ENCODE data around the gene COL2A1. TPM values are rescaled to one million over a fixed set of nuclear protein-coding genes. Genes with fewer than 3 reads are reported as not detected.

The COL2A1 gene
- total RNA-seq, 1 experiment from 2014 or later = 10.8 TPM

GRCh38 chr12:48033451-48033850 is 29.2 kb upstream of the COL2A1 start:
- no peak overlapping the region for H4K91ac ChIP-seq (ENCODE audit: insufficient read length, low read depth, low read length)
- no peak for TF ChIP-seq CTCF (conservative IDR thresholded peaks at IDR 0.05)
- DNase-seq = no peak
- WGBS (ENCODE audit: extremely low coverage, insufficient read length, low lambda C conversion rate) = no CpG with 5 or more reads among the region's 1 CpG
- H2BK5ac ChIP-seq (ENCODE audit: insufficient read length, low read length) = no peak overlapping the region
- no peak overlapping the region for H2AK5ac ChIP-seq (ENCODE audit: insufficient read length, low read length)
- H2BK20ac ChIP-seq (ENCODE audit: low read depth, low read length, poor library complexity, severe bottlenecking) = no peak overlapping the region
- no peaks in the 10 kb centered on the region for H3K79me2 ChIP-seq (ENCODE audit: insufficient read depth, low read length)
- no peak overlapping the region for H3K56ac ChIP-seq (ENCODE audit: insufficient read length, low read depth, low read length)
- no peak overlapping the region for H2BK12ac ChIP-seq (ENCODE audit: insufficient read length, low read depth, low read length)
- no peak overlapping the region for H2AFZ ChIP-seq (ENCODE audit: low read length)
- no peaks in the 10 kb centered on the region for H3K9me3 ChIP-seq (ENCODE audit: control insufficient read depth, low read depth, low read length)
- no peak overlapping the region for H3K4me2 ChIP-seq (ENCODE audit: insufficient read depth, insufficient read length, low read length)
- H4K20me1 ChIP-seq (ENCODE audit: control insufficient read depth, insufficient read depth, insufficient read length) = peaks cover 2% of the 10 kb centered on the region
- no peak overlapping the region for H3K14ac ChIP-seq (ENCODE audit: insufficient read depth, low read length)
- H3K4me1 ChIP-seq (ENCODE audit: insufficient read depth, low read length) = peaks cover 12% of the 10 kb centered on the region; the same call in 1 of the 2 replicates
- peaks cover 99% of the 10 kb centered on the region for H3K27me3 Mint-ChIP-seq (ENCODE audit: low read depth)
- peaks cover 39% of the 10 kb centered on the region for H3K27me3 ChIP-seq (ENCODE audit: insufficient read depth, low read length)
- no peak overlapping the region for H3K23ac ChIP-seq (ENCODE audit: insufficient read length, low read depth, low read length)
- H4K5ac ChIP-seq (ENCODE audit: insufficient read length, low read depth, low read length) = no peak overlapping the region
- H3K79me1 ChIP-seq (ENCODE audit: insufficient read depth, low read depth, low read length, poor library complexity, severe bottlenecking) = no peaks in the 10 kb centered on the region
- H2BK15ac ChIP-seq (ENCODE audit: low read depth, low read length) = no peak overlapping the region
- peaks cover 0 to 4% (median 0%) of the 10 kb centered on the region in 3 experiments; a peak in 3 of 7 replicates for H3K36me3 Mint-ChIP-seq (ENCODE audit: insufficient read depth in 1 of 3, low read depth in 3 of 3)
- H3K9me3 Mint-ChIP-seq = no peaks in the 10 kb centered on the region
- H3K4ac ChIP-seq (ENCODE audit: low read depth, low read length) = no peak overlapping the region
- no peak overlapping the region for H3K27ac ChIP-seq (ENCODE audit: insufficient read length, low read depth, low read length)
- no peak overlapping the region for H2BK120ac ChIP-seq (ENCODE audit: low read depth, low read length, poor library complexity, severe bottlenecking)
- no peak overlapping the region for H3T11ph ChIP-seq (ENCODE audit: low read length)
- H4K8ac ChIP-seq (replicated peaks; ENCODE audit: insufficient read length, low read depth, low read length) = no peak overlapping the region
- H3K4me3 Mint-ChIP-seq = no peak overlapping the region
- no peak overlapping the region for H3K27ac Mint-ChIP-seq
- no peak overlapping the region for H3K9ac ChIP-seq (ENCODE audit: extremely low read depth, insufficient read length, low read length)
- H3K4me1 Mint-ChIP-seq = peaks cover 36 to 37% of the 10 kb centered on the region in 2 experiments
- H3K18ac ChIP-seq (ENCODE audit: insufficient read length, low read depth, low read length) = no peak overlapping the region
- no peaks in the 10 kb centered on the region for H3K23me2 ChIP-seq (ENCODE audit: insufficient read length, low read depth, low read length, poor library complexity, severe bottlenecking)

Data from H9 (cell line).